K562 (cell line): ENCODE data around the gene TNFAIP3. TPM values are rescaled to one million over a fixed set of nuclear protein-coding genes. Genes with fewer than 3 reads are reported as not detected.
A peak's percentile ranks its signal among the peaks of the same experiment; 100 is the strongest.

Source experiments
- ATAC-seq: fragments of 200-7000 bp; cut with Tn5 transposase; 3 replicates; pipeline ENCODE4 v1.9.1; 2020; ENCODE audit warnings: moderate library complexity
- BruUV-seq: library from RNA; stranded (reverse); fragments of 400-500 nt; replicated peaks from 2 replicates; lab custom pipeline; 2021; lab: Mats Ljungman, UMichigan
- CTCF ChIA-PET: fragments of 300-600 bp; formaldehyde crosslinking; extraction: SDS; loops from one replicate; lab custom pipeline; 2021; ENCODE audit warnings: low intra/inter-chr PET ratio; lab: Yijun Ruan, JAX
- POLR2A ChIA-PET: fragments of 300-600, 350-650 bp; sonication (Branson Sonifier 250); formaldehyde crosslinking; extraction: SDS; loops from one replicate; lab custom pipeline; 2021; ENCODE audit warnings: antibody characterized with exemption, inconsistent platforms; lab: Yijun Ruan, JAX
- DNase-seq, 4 experiments: peaks; one replicate each; pipeline versions ENCODE4 v3.0.0 to v3.0.0-alpha.2; 2011 to 2018; ENCODE audit warnings: low spot score in 3 of 4, mixed read lengths in 3 of 4; ENCODE audit errors: extremely low read depth in 1 of 4
- FAIRE-seq: peaks from 2 replicates; lab custom pipeline; 2011; peaks lifted over from hg19 to GRCh38; lab: Jason Lieb, UNC
- H2AFZ ChIP-seq: 2 replicates; pipeline ENCODE4 v1.6.0; 2011; ENCODE audit warnings: low read depth, low read length, control low read depth, inconsistent platforms
- H3K27ac ChIP-seq: fragments of 200-600 bp; 3 replicates; pipeline ENCODE4 v1.8.0; 2011; ENCODE audit warnings: low read depth, mild to moderate bottlenecking, control low read depth, inconsistent platforms, low read length, moderate library complexity, mixed read lengths; ENCODE audit errors: extremely low read depth
- H3K27me3 ChIP-seq, 2 experiments: fragments of 300-600 bp in 1 of 2; 2 replicates in 1 of 2; 3 replicates in 1 of 2; pipeline versions ENCODE4 v1.6.0 to v1.8.0; 2011; ENCODE audit warnings: inconsistent platforms in 2 of 2, low read length in 2 of 2, mild to moderate bottlenecking in 1 of 2, mixed read lengths in 1 of 2, moderate library complexity in 1 of 2; ENCODE audit not compliant: control insufficient read depth in 2 of 2, insufficient read depth in 2 of 2
- H3K36me3 ChIP-seq: fragments of 300-600 bp; 3 replicates; pipeline ENCODE4 v1.8.0; 2011; ENCODE audit warnings: mild to moderate bottlenecking, low read length, inconsistent platforms; ENCODE audit not compliant: control insufficient read depth, insufficient read depth
- H3K4me1 ChIP-seq, 2 experiments: fragments of 200-600 bp in 1 of 2; replicated peaks in 1 of 2; 2 replicates in 1 of 2; 3 replicates in 1 of 2; pipeline versions ENCODE4 v1.5.1 to v1.8.0; 2011; ENCODE audit warnings: inconsistent platforms in 2 of 2, low read length in 2 of 2, mild to moderate bottlenecking in 1 of 2, mixed read lengths in 1 of 2, moderate library complexity in 1 of 2; ENCODE audit not compliant: control insufficient read depth in 2 of 2, insufficient read depth in 2 of 2
- H3K4me2 ChIP-seq: 2 replicates; pipeline ENCODE4 v1.6.1; 2011; ENCODE audit warnings: low read length, control low read depth, inconsistent platforms, mixed read lengths; ENCODE audit not compliant: insufficient read depth
- H3K4me3 ChIP-seq: fragments of 200-600 bp; sonication (generic), shearing (Covaris generic); 2 replicates; pipeline ENCODE4 v1.5.1; 2016; ENCODE audit warnings: control low read depth, inconsistent platforms
- H3K79me2 ChIP-seq: fragments of 200-600 bp; 3 replicates; pipeline ENCODE4 v1.8.0; 2011; ENCODE audit warnings: low read length, inconsistent platforms; ENCODE audit not compliant: control insufficient read depth, insufficient read depth
- H3K9ac ChIP-seq, 2 experiments: 2 replicates each; pipeline versions ENCODE4 v1.6.0 to v1.6.1; 2011; ENCODE audit warnings: low read depth in 2 of 2, low read length in 2 of 2, control low read depth in 1 of 2, inconsistent platforms in 1 of 2, mild to moderate bottlenecking in 1 of 2, mixed read lengths in 1 of 2; ENCODE audit not compliant: insufficient read depth in 1 of 2
- H3K9me1 ChIP-seq: one replicate; pipeline ENCODE4 v1.6.0; 2011; ENCODE audit warnings: inconsistent platforms, mild to moderate bottlenecking, low read length, moderate library complexity; ENCODE audit not compliant: control insufficient read depth, insufficient read depth
- H3K9me3 ChIP-seq: replicated peaks from 2 replicates; pipeline ENCODE4 v1.5.1; 2011; ENCODE audit warnings: low read depth, low read length, inconsistent platforms; ENCODE audit not compliant: control insufficient read depth, insufficient read depth
- H4K20me1 ChIP-seq: replicated peaks from 2 replicates; pipeline ENCODE4 v1.6.1; 2011; ENCODE audit warnings: low read length, inconsistent platforms, mixed read lengths; ENCODE audit not compliant: control insufficient read depth, insufficient read depth
- ATF1 ChIP-seq, 2 experiments: fragments of 450-650 bp in 1 of 2; IDR thresholded peaks; 2 replicates each; pipeline ENCODE4 v1.6.1; 2016; ENCODE audit warnings: missing compliant biosample characterization in 1 of 2, missing genetic modification characterization in 1 of 2
- CHD4 ChIP-seq: fragments of 200-600 bp; sonication (generic); IDR thresholded peaks from 3 replicates; pipeline ENCODE4 v1.6.1; 2012; ENCODE audit warnings: low read depth, mild to moderate bottlenecking, mixed read lengths, low read length, inconsistent platforms; ENCODE audit not compliant: insufficient read depth, insufficient replicate concordance, poor library complexity, severe bottlenecking
- WGBS: fragments of 100-300 bp; shearing (Covaris generic); methylation state at CpG from one replicate; pipeline ENCODE4 v1.1.6; 2016; ENCODE audit warnings: low coverage, mixed read lengths; ENCODE audit not compliant: insufficient coverage; ENCODE audit errors: missing lambda C conversion rate; 5-methylcytosine and 5-hydroxymethylcytosine counted together
- in situ Hi-C: fragments of 300-500 bp; cut with MboI; formaldehyde crosslinking; loops from 4 replicates; pipeline ENCODE4 v1.15.0; 2018; ENCODE audit warnings: inconsistent platforms, mixed read lengths
- intact Hi-C: fragments of 100-400 bp; cut with micrococcal nuclease; formaldehyde crosslinking; loops from 2 replicates; pipeline ENCODE4 v1.14.2; 2022
- polyA plus RNA-seq, 8 experiments: library from polyadenylated mRNA; depleted of rRNA in 4 of 8; stranded (reverse) in 5 of 8; unstranded in 3 of 8; fragments of >200 nt; fragmentation: Nextera tagmentation in 2 of 8; fragmentation: Illumina TruSeq in 1 of 8; extraction: Ambion mirVana in 2 of 8; extraction: Trizol in 1 of 8; gene quantifications; 2 replicates each; pipeline versions ENCODE4 v1.2.1 to v1.2.3, GENCODE V29; 2011 to 2014; ENCODE audit warnings: inconsistent platforms in 1 of 8, missing spikeins in 1 of 8
- total RNA-seq, 7 experiments: library from RNA; depleted of rRNA in 6 of 7; stranded (reverse); fragments of >200 nt in 6 of 7; fragmentation: Illumina TruSeq in 2 of 7; extraction: Trizol in 2 of 7; gene quantifications; 2 replicates each; pipeline versions ENCODE4 v1.2.1 to v1.2.3, GENCODE V29; 2011 to 2021; ENCODE audit warnings: low replicate concordance in 1 of 7
- TF ChIP-seq, protein P1 (sequence below), 2 experiments: fragments of 450-650 bp in 1 of 2; sonication (generic) in 1 of 2; formaldehyde crosslinking in 1 of 2; IDR thresholded peaks in 1 of 2; conservative IDR thresholded peaks in 1 of 2; 2 replicates each; pipeline versions ENCODE4 v1.6.1 to v1.8.1; 2016 to 2023; ENCODE audit warnings: mild to moderate bottlenecking in 2 of 2, moderate library complexity in 2 of 2, inconsistent platforms in 1 of 2, missing genetic modification reagents in 1 of 2

Gene TNFAIP3
- total and polyA plus RNA-seq, 9 of the 15 experiments (the other 6 are each of a cell fraction or from before 2014, with no cell fraction given), result 0.79 to 17.0 (median 6.4) TPM

DNA sequence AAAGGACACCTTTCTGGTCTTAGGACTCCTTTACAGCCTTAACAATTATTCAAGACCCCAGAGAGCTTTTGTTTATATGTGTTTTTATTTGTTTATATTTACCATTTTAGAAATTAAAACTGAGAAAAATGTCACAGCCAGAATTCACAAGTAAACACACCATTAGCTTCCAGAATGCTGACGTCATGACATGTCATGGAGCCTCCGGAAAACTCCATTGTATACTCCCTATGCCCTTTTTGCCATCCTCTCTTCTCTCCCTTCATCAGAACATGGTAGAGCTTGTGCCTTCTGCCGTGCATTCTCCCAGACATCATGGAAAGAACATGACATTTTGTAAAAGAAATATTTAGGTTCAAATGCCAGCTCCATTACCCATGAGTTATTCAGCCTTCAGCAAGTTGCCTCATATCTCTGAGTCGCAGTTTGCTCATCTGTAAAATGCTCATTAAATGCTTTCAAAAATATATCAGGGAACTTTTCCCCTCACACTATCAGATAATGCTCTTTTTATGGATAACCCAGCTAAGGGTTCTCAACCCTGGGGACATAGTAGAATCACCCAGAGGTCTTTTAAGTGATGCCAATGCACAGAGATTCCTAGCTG, 27.8 kb downstream of the TNFAIP3 start:
- FAIRE-seq (no peak), DNase-seq (no peak), ATAC-seq (no peak)
- intact Hi-C loops (no loop called here), in situ Hi-C loops (no loop called here)
- Histone ChIP-seq H2AFZ (peak overlapping the region; percentile 46), H3K36me3 (no peaks in the 10 kb centered on the region), H3K4me1 (peaks cover 0 to 3% of the 10 kb centered on the region in 2 experiments; a peak in 1 of 5 replicates), H3K27me3 (no peaks in the 10 kb centered on the region), H3K9ac (no peak overlapping the region), H3K9me1 (no peaks in the 10 kb centered on the region), H3K27ac (no peak overlapping the region), H4K20me1 (no peaks in the 10 kb centered on the region), H3K4me2 (no peak overlapping the region), H3K79me2 (no peaks in the 10 kb centered on the region), H3K4me3 (no peak overlapping the region), H3K9me3 (no peaks in the 10 kb centered on the region)
- CTCF ChIA-PET, result no interaction called here
- BruUV-seq, result no TSS peak
- 45% methylated on average over 4 of the region's 4 CpGs for WGBS
- POLR2A ChIA-PET, result interaction anchor here (1.2 to 1.6 kb wide), 2 partner anchors 13 to 16 kb away, joined by 3 to 8 read pairs; no protein-coding TSS in a partner anchor
- TF ChIP-seq ATF1 (CRISPR knock-in tag; IDR thresholded peaks at IDR 0.05), result no peak
- 0 out of 2 replicates have a peak, but pooled peaks have one; percentile 29 for TF ChIP-seq ATF1 (tag; IDR thresholded peaks at IDR 0.05)
- no peak for TF ChIP-seq CHD4
- TF ChIP-seq, protein P1, sequence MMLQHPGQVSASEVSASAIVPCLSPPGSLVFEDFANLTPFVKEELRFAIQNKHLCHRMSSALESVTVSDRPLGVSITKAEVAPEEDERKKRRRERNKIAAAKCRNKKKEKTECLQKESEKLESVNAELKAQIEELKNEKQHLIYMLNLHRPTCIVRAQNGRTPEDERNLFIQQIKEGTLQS (IDR thresholded peaks at IDR 0.05), result peak; percentile 51; the same call in 1 of the 2 replicates
- TF ChIP-seq, protein P1 (CRISPR knock-in tag; conservative IDR thresholded peaks at IDR 0.05), result no peak
